Prostate gland (tissue), 2 donors: Measurements from ENCODE around the gene SUPT3H.

Source experiments
- POLR2A ChIP-seq: fragments of 450-650 bp; IDR thresholded peaks from one replicate; pipeline ENCODE4 v1.6.1; 2016; ENCODE audit warnings: antibody characterized with exemption, mild to moderate bottlenecking
- POLR2AphosphoS5 ChIP-seq: sonication (generic); formaldehyde crosslinking; IDR thresholded peaks from one replicate; pipeline ENCODE4 v1.6.1; 2017; ENCODE audit warnings: antibody characterized with exemption
- TF ChIP-seq, protein P1 (sequence below), 4 experiments: fragments of 200-600 bp in 2 of 4; fragments of 450-650 bp in 2 of 4; sonication (generic) in 2 of 4; IDR thresholded peaks; 1 replicate in 3 of 4; 2 replicates in 1 of 4; pipeline ENCODE4 v1.5.1; 2016 to 2019; ENCODE audit warnings: antibody characterized with exemption in 4 of 4, mild to moderate bottlenecking in 2 of 4, moderate library complexity in 2 of 4

GRCh38 chr6:45302832-45303231 is 74.9 kb downstream of the SUPT3H start:
- TF ChIP-seq, protein P1, sequence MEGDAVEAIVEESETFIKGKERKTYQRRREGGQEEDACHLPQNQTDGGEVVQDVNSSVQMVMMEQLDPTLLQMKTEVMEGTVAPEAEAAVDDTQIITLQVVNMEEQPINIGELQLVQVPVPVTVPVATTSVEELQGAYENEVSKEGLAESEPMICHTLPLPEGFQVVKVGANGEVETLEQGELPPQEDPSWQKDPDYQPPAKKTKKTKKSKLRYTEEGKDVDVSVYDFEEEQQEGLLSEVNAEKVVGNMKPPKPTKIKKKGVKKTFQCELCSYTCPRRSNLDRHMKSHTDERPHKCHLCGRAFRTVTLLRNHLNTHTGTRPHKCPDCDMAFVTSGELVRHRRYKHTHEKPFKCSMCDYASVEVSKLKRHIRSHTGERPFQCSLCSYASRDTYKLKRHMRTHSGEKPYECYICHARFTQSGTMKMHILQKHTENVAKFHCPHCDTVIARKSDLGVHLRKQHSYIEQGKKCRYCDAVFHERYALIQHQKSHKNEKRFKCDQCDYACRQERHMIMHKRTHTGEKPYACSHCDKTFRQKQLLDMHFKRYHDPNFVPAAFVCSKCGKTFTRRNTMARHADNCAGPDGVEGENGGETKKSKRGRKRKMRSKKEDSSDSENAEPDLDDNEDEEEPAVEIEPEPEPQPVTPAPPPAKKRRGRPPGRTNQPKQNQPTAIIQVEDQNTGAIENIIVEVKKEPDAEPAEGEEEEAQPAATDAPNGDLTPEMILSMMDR (IDR thresholded peaks at IDR 0.05): no peak
- no peak for TF ChIP-seq POLR2A
- TF ChIP-seq POLR2AphosphoS5: no peak
